ENCODE measurements around the gene PCDHGB3.

The PCDHGB3 gene

DNA sequence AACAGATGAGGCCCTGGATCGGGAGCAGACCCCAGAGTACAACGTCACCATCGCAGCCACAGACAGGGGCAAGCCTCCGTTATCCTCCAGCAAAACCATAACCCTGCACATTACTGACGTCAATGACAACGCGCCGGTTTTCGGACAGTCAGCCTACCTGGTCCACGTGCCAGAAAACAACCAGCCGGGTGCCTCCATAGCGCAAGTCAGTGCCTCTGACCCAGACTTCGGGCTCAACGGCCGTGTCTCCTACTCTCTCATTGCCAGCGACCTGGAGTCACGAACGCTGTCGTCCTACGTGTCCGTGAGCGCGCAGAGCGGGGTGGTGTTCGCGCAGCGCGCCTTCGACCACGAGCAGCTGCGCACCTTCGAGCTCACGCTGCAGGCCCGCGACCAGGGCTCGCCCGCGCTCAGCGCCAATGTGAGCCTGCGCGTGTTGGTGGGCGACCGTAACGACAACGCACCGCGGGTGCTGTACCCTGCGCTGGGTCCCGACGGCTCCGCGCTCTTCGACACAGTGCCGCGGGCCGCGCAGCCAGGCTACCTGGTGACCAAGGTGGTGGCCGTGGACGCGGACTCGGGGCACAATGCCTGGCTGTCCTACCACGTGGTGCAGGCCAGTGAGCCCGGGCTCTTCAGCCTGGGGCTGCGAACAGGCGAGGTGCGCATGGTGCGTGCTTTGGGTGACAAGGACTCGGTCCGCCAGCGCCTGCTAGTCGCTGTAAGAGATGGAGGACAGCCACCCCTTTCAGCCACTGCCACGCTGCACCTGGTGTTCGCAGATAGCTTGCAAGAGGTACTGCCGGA, 49.2 kb downstream of the PCDHGB3 start:
- DNase-seq (ENCODE audit: low read depth, low spot score) = no peak

GRCh38 chr5:141420855-141421488, 50.9 kb downstream of the PCDHGB3 start, which contains the start of gene PCDHGA11:
TSS of gene PCDHGA11 (plus strand) at chr5:141421051. CDS start at chr5:141421228, 177 bp downstream.
- DNase-seq (ENCODE audit: low read depth, low spot score) = peak; percentile 10

DNA sequence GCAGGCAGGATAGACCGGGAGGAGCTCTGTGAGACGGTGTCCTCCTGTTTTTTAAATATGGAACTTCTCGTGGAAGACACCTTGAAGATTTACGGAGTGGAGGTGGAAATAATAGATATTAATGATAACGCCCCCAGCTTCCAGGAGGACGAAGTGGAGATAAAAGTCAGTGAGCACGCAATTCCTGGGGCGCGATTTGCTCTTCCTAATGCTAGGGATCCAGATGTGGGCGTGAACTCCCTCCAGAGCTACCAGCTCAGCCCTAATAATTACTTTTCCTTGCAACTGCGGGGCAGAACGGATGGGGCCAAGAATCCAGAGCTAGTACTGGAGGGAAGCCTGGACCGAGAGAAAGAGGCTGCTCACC, 51.4 kb downstream of the PCDHGB3 start:
- DNase-seq (ENCODE audit: low read depth, low spot score) = no peak
